ENCODE data around the gene TPX2. TPM values are rescaled to one million over a fixed set of nuclear protein-coding genes. Genes with fewer than 3 reads are reported as not detected.

Gene TPX2
- total and polyA plus RNA-seq, 2 of the 8 experiments (the other 6 are each of a cell fraction or from before 2014, with no cell fraction given) = 43.6 to 125 TPM

DNA sequence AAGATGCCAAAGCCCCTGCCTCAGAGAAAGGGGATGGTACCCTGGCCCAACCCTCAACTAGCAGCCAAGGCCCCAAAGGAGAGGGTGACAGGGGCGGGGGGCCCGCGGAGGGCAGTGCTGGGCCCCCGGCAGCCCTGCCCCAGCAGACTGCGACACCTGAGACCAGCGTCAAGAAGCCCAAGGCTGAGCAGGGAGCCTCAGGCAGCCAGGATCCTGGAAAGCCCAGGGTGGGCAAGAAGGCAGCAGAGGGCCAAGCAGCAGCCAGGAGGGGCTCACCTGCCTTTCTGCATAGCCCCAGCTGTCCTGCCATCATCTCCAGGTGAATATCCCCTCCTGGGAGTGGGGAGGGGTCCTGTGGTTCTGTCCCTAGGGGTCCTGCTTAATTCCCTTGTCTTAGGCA is 81.1 kb downstream of the TPX2 start:
- Histone ChIP-seq H3K18ac (ENCODE audit: extremely low read depth, low read length) (no peak overlapping the region), H3K36me3 (ENCODE audit: control insufficient read depth in 2 of 4, insufficient read depth in 4 of 4, low read length in 3 of 4) (no peaks in the 10 kb centered on the region), H3K79me2 (ENCODE audit: control insufficient read depth in 1 of 2, insufficient read depth in 2 of 2, low read length in 2 of 2) (no peaks in the 10 kb centered on the region), H3K9ac (replicated peaks in 1 of 4; ENCODE audit: extremely low read depth in 1 of 4, low read depth in 3 of 4, low read length in 3 of 4) (no peak overlapping the region), H3K4me1 (replicated peaks in 1 of 4; ENCODE audit: control insufficient read depth in 3 of 4, insufficient read depth in 4 of 4, low read length in 3 of 4) (peaks cover 1 to 15% (median 8%) of the 10 kb centered on the region in 4 experiments; a peak in 6 of 7 replicates), H3K27ac (ENCODE audit: low read depth, low read length) (no peak overlapping the region), H3K14ac (ENCODE audit: insufficient read length) (no peak overlapping the region), H2BK20ac (ENCODE audit: low read length) (no peak overlapping the region), H3K9me3 (ENCODE audit: insufficient read depth in 2 of 2, low read depth in 1 of 2, low read length in 1 of 2) (no peaks in the 10 kb centered on the region), H2BK15ac (ENCODE audit: low read length) (no peak overlapping the region), H3K27me3 (replicated peaks in 1 of 4; ENCODE audit: control insufficient read depth in 3 of 4, extremely low read depth in 1 of 4, insufficient read depth in 3 of 4, low read length in 3 of 4) (no peaks in the 10 kb centered on the region), H3K23me2 (ENCODE audit: low read depth, low read length) (no peaks in the 10 kb centered on the region), H3K4ac (replicated peaks; ENCODE audit: insufficient read length, low read depth, low read length) (no peak overlapping the region), H4K91ac (replicated peaks; ENCODE audit: insufficient read length, low read length) (no peak overlapping the region), H2AFZ (ENCODE audit: low read length) (no peak overlapping the region), H2BK120ac (replicated peaks; ENCODE audit: low read depth, low read length) (no peak overlapping the region), H3K23ac (ENCODE audit: insufficient read length) (no peak overlapping the region), H3K4me3 (ENCODE audit: extremely low read depth in 1 of 4, insufficient read depth in 2 of 4, low read depth in 3 of 4, low read length in 4 of 4) (no peak overlapping the region), H3K79me1 (ENCODE audit: low read depth, low read length) (no peaks in the 10 kb centered on the region), H3K4me2 (ENCODE audit: insufficient read depth in 1 of 2, low read depth in 2 of 2, low read length in 2 of 2) (no peak overlapping the region), H2AK5ac (ENCODE audit: low read depth, low read length) (no peak overlapping the region), H2BK12ac (ENCODE audit: low read depth, low read length) (no peak overlapping the region), H4K5ac (ENCODE audit: insufficient read length, low read depth, low read length) (no peak overlapping the region), H4K20me1 (replicated peaks in 1 of 2; ENCODE audit: control insufficient read depth in 1 of 2, insufficient read depth in 2 of 2, low read length in 2 of 2) (no peaks in the 10 kb centered on the region), H3K56ac (replicated peaks; ENCODE audit: insufficient read length, low read depth, low read length) (no peak overlapping the region), H2BK5ac (ENCODE audit: low read depth, low read length) (no peak overlapping the region), H4K8ac (ENCODE audit: extremely low read depth, insufficient read depth, low read length) (no peak overlapping the region)
- no peak for FAIRE-seq
- 87% methylated on average over 6 of the region's 6 CpGs; no CpG with 5 or more reads in 1 of the 2 experiments for WGBS, 2 experiments (ENCODE audit: extremely low coverage in 1 of 2, insufficient coverage in 1 of 2, insufficient read length in 1 of 2, insufficient replicate concordance in 2 of 2, low coverage in 1 of 2, low lambda C conversion rate in 2 of 2, missing lambda C conversion rate in 1 of 2)
- POLR2A ChIA-PET (ENCODE audit: partially characterized antibody) = no interaction called here
- no peak for TF ChIP-seq HDAC6 (IDR thresholded peaks at IDR 0.05; ENCODE audit: low read depth, low read length)
- TF ChIP-seq SUZ12 (IDR thresholded peaks at IDR 0.05; ENCODE audit: low read length) = no peak
- no peak for TF ChIP-seq GTF2F1 (IDR thresholded peaks at IDR 0.05; ENCODE audit: borderline replicate concordance, low read depth, low read length)
- TF ChIP-seq, protein P1, sequence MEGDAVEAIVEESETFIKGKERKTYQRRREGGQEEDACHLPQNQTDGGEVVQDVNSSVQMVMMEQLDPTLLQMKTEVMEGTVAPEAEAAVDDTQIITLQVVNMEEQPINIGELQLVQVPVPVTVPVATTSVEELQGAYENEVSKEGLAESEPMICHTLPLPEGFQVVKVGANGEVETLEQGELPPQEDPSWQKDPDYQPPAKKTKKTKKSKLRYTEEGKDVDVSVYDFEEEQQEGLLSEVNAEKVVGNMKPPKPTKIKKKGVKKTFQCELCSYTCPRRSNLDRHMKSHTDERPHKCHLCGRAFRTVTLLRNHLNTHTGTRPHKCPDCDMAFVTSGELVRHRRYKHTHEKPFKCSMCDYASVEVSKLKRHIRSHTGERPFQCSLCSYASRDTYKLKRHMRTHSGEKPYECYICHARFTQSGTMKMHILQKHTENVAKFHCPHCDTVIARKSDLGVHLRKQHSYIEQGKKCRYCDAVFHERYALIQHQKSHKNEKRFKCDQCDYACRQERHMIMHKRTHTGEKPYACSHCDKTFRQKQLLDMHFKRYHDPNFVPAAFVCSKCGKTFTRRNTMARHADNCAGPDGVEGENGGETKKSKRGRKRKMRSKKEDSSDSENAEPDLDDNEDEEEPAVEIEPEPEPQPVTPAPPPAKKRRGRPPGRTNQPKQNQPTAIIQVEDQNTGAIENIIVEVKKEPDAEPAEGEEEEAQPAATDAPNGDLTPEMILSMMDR (IDR thresholded peaks at IDR 0.05; ENCODE audit: control extremely low read depth in 1 of 3, insufficient read depth in 1 of 3, low read depth in 1 of 3, low read length in 3 of 3) = no peak
- TF ChIP-seq NANOG (IDR thresholded peaks at IDR 0.05; ENCODE audit: insufficient read depth, low read depth, low read length, poor library complexity, severe bottlenecking) = no peak
- no peak for TF ChIP-seq CBX5 (IDR thresholded peaks at IDR 0.05; ENCODE audit: low read depth, low read length)
- no peak for TF ChIP-seq SAP30 (IDR thresholded peaks at IDR 0.05; ENCODE audit: insufficient read depth, insufficient replicate concordance, low read length)
- no peak for TF ChIP-seq EZH2 (IDR thresholded peaks at IDR 0.05; ENCODE audit: low read depth, low read length, severe bottlenecking)
- DNase-seq (ENCODE audit: low read depth in 1 of 2, low spot score in 2 of 2) = no peak
- CTCF ChIA-PET (ENCODE audit: partially characterized antibody) = interaction anchor here (0.6 to 5.5 kb wide), 6 partner anchors 12 to 222 kb away, joined by 3 to 19 read pairs (median 4); no protein-coding TSS in a partner anchor
